Kidney epithelial cell (primary cell): ENCODE measurements around the gene TLR6. TPM values are rescaled to one million over a fixed set of nuclear protein-coding genes. Genes with fewer than 3 reads are reported as not detected.
A peak's percentile ranks its signal among the peaks of the same experiment; 100 is the strongest.

Experiments used
- DNase-seq: peaks from one replicate; pipeline ENCODE4 v3.0.0-alpha.2; 2010; ENCODE audit warnings: low read depth
- H3K27me3 ChIP-seq: 2 replicates; pipeline ENCODE4 v1.6.0; 2011; ENCODE audit warnings: low read length; ENCODE audit not compliant: control insufficient read depth, insufficient read depth
- H3K36me3 ChIP-seq: 2 replicates; pipeline ENCODE4 v1.5.1; 2011; ENCODE audit warnings: low read length; ENCODE audit not compliant: control insufficient read depth, insufficient read depth
- H3K4me3 ChIP-seq: 2 replicates; pipeline ENCODE4 v1.5.1; 2011; ENCODE audit warnings: low read depth, mild to moderate bottlenecking, control low read depth, low read length
- CTCF ChIP-seq: IDR thresholded peaks from 2 replicates; pipeline ENCODE4 v1.5.1; 2011; ENCODE audit warnings: mild to moderate bottlenecking, moderate library complexity, low read length, control low read depth, inconsistent platforms; ENCODE audit not compliant: insufficient read depth, poor library complexity, severe bottlenecking
- total RNA-seq: library from RNA; depleted of rRNA; stranded (reverse); fragments of >200 nt; gene quantifications from 2 replicates; pipeline ENCODE4 v1.2.3, GENCODE V29; 2015

TLR6 gene
- total RNA-seq, 1 donor from 2014 or later = 1.3 TPM

- TF ChIP-seq CTCF = no peak
- H3K4me3 ChIP-seq = no peak overlapping the region
- no peaks in the 10 kb centered on the region for H3K36me3 ChIP-seq
Measured at GRCh38 chr4:38865445-38865844, 8.8 kb upstream of the TLR6 start.

GRCh38 chr4:38861791-38862190 lies 5.2 kb upstream of the TLR6 start:
- TF ChIP-seq CTCF = no peak
- no peak overlapping the region for H3K4me3 ChIP-seq
- no peaks in the 10 kb centered on the region for H3K36me3 ChIP-seq
- no peak for DNase-seq
- H3K27me3 ChIP-seq = no peaks in the 10 kb centered on the region

More at GRCh38 chr4:38865445-38865844, 8.8 kb upstream of the TLR6 start:
- H3K27me3 ChIP-seq = no peaks in the 10 kb centered on the region
- no peak for DNase-seq

GRCh38 chr4:38860788-38861424 lies 4.3 kb upstream of the TLR6 start:
- Histone ChIP-seq H3K27me3 (no peaks in the 10 kb centered on the region), H3K36me3 (no peaks in the 10 kb centered on the region), H3K4me3 (no peak overlapping the region)
- TF ChIP-seq CTCF = peak; percentile 79
- no peak for DNase-seq

- no peaks in the 10 kb centered on the region for H3K36me3 ChIP-seq
- no peak for TF ChIP-seq CTCF
- H3K4me3 ChIP-seq = no peak overlapping the region
- H3K27me3 ChIP-seq = no peaks in the 10 kb centered on the region
- DNase-seq = no peak
Measured at GRCh38 chr4:38859501-38859900, 2.9 kb upstream of the TLR6 start.

- H3K36me3 ChIP-seq = no peaks in the 10 kb centered on the region
- DNase-seq = no peak
- no peaks in the 10 kb centered on the region for H3K27me3 ChIP-seq
- H3K4me3 ChIP-seq = no peak overlapping the region
- no peak for TF ChIP-seq CTCF
Measured at GRCh38 chr4:38858097-38858420, 1.4 kb upstream of the TLR6 start.
